ENCODE results near the gene MYBBP1A. TPM values are rescaled to one million over a fixed set of nuclear protein-coding genes. Genes with fewer than 3 reads are reported as not detected.

MYBBP1A gene
- total and polyA plus RNA-seq, 4 donors = 12.2 to 23.3 (median 20.0) TPM

DNA sequence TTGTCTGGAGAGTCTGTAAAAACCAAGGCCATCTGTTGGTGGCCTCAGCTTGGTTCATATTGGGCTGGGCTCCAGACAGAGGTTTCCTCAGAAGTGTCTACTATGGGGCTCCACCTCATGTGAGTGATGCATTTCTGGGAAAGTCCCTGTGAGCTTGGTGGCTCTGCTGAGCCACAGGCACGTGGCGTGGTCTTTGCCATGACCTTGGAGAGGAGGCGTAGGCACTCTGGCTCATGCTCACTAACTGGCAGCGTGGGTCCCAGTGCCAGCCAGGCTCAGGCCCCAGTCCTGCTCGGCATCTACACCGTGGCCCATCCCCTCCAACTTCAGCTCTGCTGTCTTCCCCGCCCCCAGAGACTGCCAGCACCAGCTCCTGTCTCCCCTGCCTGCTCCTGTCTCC lies 18.5 kb upstream of the MYBBP1A start:
- peaks cover 0 to 2% (median 0%) of the 10 kb centered on the region in 4 donors for H3K36me3 ChIP-seq (ENCODE audit: control insufficient read depth in 4 of 4, insufficient read depth in 3 of 4, low read depth in 1 of 4, low read length in 3 of 4)
- no peaks in the 10 kb centered on the region for H3K27me3 ChIP-seq (ENCODE audit: control insufficient read depth in 4 of 4, insufficient read depth in 4 of 4, low read length in 3 of 4)
- no peak overlapping the region for H3K4me3 ChIP-seq (ENCODE audit: low read depth in 1 of 3, low read length in 3 of 3)
- WGBS = 79% methylated on average over 7 of the region's 7 CpGs
- no peak for DNase-seq (ENCODE audit: low spot score)
- H3K9me3 ChIP-seq (ENCODE audit: control insufficient read depth in 4 of 4, low read length in 3 of 4) = no peaks in the 10 kb centered on the region
- no peak overlapping the region for H3K27ac ChIP-seq (ENCODE audit: low read depth in 1 of 2, low read length in 2 of 2)
- H3K9ac ChIP-seq (ENCODE audit: low read depth in 1 of 2, low read length in 2 of 2) = no peak overlapping the region
- TF ChIP-seq, protein P1, sequence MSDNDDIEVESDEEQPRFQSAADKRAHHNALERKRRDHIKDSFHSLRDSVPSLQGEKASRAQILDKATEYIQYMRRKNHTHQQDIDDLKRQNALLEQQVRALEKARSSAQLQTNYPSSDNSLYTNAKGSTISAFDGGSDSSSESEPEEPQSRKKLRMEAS (IDR thresholded peaks at IDR 0.05) = no peak
- TF ChIP-seq FOXA1 (IDR thresholded peaks at IDR 0.05) (no peak), GABPA (IDR thresholded peaks at IDR 0.05 in 1 of 2, conservative IDR thresholded peaks at IDR 0.05 in 1 of 2) (no peak), YY1 (IDR thresholded peaks at IDR 0.05) (no peak), JUND (IDR thresholded peaks at IDR 0.05) (no peak), FOXA2 (IDR thresholded peaks at IDR 0.05) (no peak), REST (IDR thresholded peaks at IDR 0.05) (no peak), HNF4A (conservative IDR thresholded peaks at IDR 0.05) (no peak), HNF4G (IDR thresholded peaks at IDR 0.05) (no peak), EGR1 (IDR thresholded peaks at IDR 0.05; ENCODE audit: low read depth in 2 of 2) (no peak), TAF1 (conservative IDR thresholded peaks at IDR 0.05) (no peak), RXRA (IDR thresholded peaks at IDR 0.05) (no peak), CTCF (IDR thresholded peaks at IDR 0.05; ENCODE audit: low read depth, low read length, missing input control) (no peak)
- peaks cover 0 to 14% (median 6%) of the 10 kb centered on the region in 4 donors for H3K4me1 ChIP-seq (ENCODE audit: control insufficient read depth in 4 of 4, insufficient read depth in 4 of 4, low read length in 3 of 4)

DNA sequence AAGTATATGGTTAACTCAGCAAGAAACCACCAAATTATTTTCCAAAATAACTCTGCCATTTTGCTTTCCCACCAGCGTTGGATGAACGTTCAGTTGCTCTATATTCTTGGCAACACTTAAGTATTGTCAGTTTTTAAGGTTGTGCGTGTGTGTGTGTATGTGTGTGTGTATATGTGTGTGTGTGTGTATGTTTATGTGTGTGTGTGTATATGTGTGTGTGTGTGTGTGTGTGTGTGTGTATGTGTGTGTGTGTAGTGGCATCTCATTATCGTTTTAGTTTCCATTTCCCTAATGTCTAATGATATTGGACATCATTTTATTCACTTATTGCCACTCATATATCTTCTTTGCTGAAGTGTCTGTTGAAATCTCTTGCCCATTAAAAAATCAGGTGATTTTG lies 17.9 kb upstream of the MYBBP1A start:
- no peak for DNase-seq (ENCODE audit: low spot score)
- H3K4me1 ChIP-seq (ENCODE audit: control insufficient read depth in 4 of 4, insufficient read depth in 4 of 4, low read length in 3 of 4) = peaks cover 0 to 14% (median 6%) of the 10 kb centered on the region in 4 donors
- no peak overlapping the region for H3K9ac ChIP-seq (ENCODE audit: low read depth in 1 of 2, low read length in 2 of 2)
- H3K27ac ChIP-seq (ENCODE audit: low read depth in 1 of 2, low read length in 2 of 2) = no peak overlapping the region
- peaks cover 0 to 2% (median 0%) of the 10 kb centered on the region in 4 donors for H3K36me3 ChIP-seq (ENCODE audit: control insufficient read depth in 4 of 4, insufficient read depth in 3 of 4, low read depth in 1 of 4, low read length in 3 of 4)
- no peak overlapping the region for H3K4me3 ChIP-seq (ENCODE audit: low read depth in 1 of 3, low read length in 3 of 3)
- H3K27me3 ChIP-seq (ENCODE audit: control insufficient read depth in 4 of 4, insufficient read depth in 4 of 4, low read length in 3 of 4) = no peaks in the 10 kb centered on the region
- 87% methylated on average over 4 of the region's 4 CpGs for WGBS
- no peaks in the 10 kb centered on the region for H3K9me3 ChIP-seq (ENCODE audit: control insufficient read depth in 4 of 4, low read length in 3 of 4)
- TF ChIP-seq, protein P2, sequence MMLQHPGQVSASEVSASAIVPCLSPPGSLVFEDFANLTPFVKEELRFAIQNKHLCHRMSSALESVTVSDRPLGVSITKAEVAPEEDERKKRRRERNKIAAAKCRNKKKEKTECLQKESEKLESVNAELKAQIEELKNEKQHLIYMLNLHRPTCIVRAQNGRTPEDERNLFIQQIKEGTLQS (IDR thresholded peaks at IDR 0.05) = no peak
- TF ChIP-seq RXRA (IDR thresholded peaks at IDR 0.05) (no peak), NR2F2 (IDR thresholded peaks at IDR 0.05) (no peak), TAF1 (conservative IDR thresholded peaks at IDR 0.05) (no peak), JUND (IDR thresholded peaks at IDR 0.05) (no peak), CTCF (IDR thresholded peaks at IDR 0.05; ENCODE audit: low read depth, low read length, missing input control) (no peak), FOXA2 (IDR thresholded peaks at IDR 0.05) (no peak)
- TF ChIP-seq, protein P1 (IDR thresholded peaks at IDR 0.05) = no peak

All from liver (tissue), 9 donors.